HCT116 (cell line): Measurements from ENCODE around the gene KRTAP12-4. TPM values are rescaled to one million over a fixed set of nuclear protein-coding genes. Genes with fewer than 3 reads are reported as not detected.

Experiments used
- ATAC-seq: fragments of 200-7000 bp; cut with Tn5 transposase; 2 replicates; pipeline ENCODE4 v1.9.1; 2020; ENCODE audit warnings: mild to moderate bottlenecking, moderate library complexity
- BruUV-seq: library from RNA; stranded (reverse); fragments of 400-500 nt; replicated peaks from 2 replicates; lab custom pipeline; 2021; lab: Mats Ljungman, UMichigan
- CTCF ChIA-PET: fragments of 300-600 bp; sonication (Branson Sonifier 250); formaldehyde crosslinking; loops from one replicate; lab custom pipeline; 2021; ENCODE audit warnings: antibody characterized with exemption; lab: Charles Lee
- POLR2A ChIA-PET: fragments of 300-600, 350-600 bp; sonication (Branson Sonifier 250); formaldehyde crosslinking; loops from one replicate; lab custom pipeline; 2021; ENCODE audit warnings: antibody characterized with exemption; lab: Charles Lee
- RAD21 ChIA-PET, 2 experiments: fragments of 300-600 bp; sonication (Branson Sonifier 250); formaldehyde crosslinking; loops; one replicate each; lab custom pipeline; 2023; ENCODE audit warnings: low total read pairs in 2 of 2; ENCODE audit not compliant: uncharacterized antibody in 2 of 2, unreplicated experiment in 2 of 2, low non-redundant PET in 1 of 2; lab: Charles Lee
- DNase-seq: peaks from one replicate; pipeline ENCODE4 v3.0.0-alpha.2; 2010; ENCODE audit warnings: low read depth, low spot score
- H2AFZ ChIP-seq: fragments of 200-600 bp; shearing (Covaris generic), sonication (generic); 2 replicates; pipeline ENCODE4 v1.6.1; 2017; ENCODE audit warnings: low read depth, mixed run types, mixed read lengths, antibody characterized with exemption, low read length; ENCODE audit not compliant: poor library complexity, severe bottlenecking
- H3K27ac ChIP-seq: 2 replicates; pipeline ENCODE4 v1.5.1; 2012; ENCODE audit warnings: low read depth, low read length
- H3K27me3 ChIP-seq: fragments of 200-600 bp; sonication (generic); 2 replicates; pipeline ENCODE4 v1.6.1; 2016; ENCODE audit warnings: mixed run types, low read length, mixed read lengths; ENCODE audit not compliant: insufficient read depth
- H3K36me3 ChIP-seq, 2 experiments: fragments of 200-500 bp in 1 of 2; fragments of 200-600 bp in 1 of 2; sonication (Bioruptor generic) in 1 of 2; sonication (generic) in 1 of 2; 2 replicates each; pipeline versions ENCODE4 v1.5.1 to v1.6.1; 2014 to 2016; ENCODE audit warnings: low read length in 2 of 2, inconsistent platforms in 1 of 2, mixed read lengths in 1 of 2, mixed run types in 1 of 2; ENCODE audit not compliant: insufficient read depth in 2 of 2, control insufficient read depth in 1 of 2
- H3K4me1 ChIP-seq, 2 experiments: fragments of 200-600 bp in 1 of 2; sonication (generic) in 1 of 2; 2 replicates each; pipeline versions ENCODE4 v1.5.1 to v1.6.1; 2012 to 2017; ENCODE audit warnings: low read length in 2 of 2, inconsistent platforms in 1 of 2, mild to moderate bottlenecking in 1 of 2, mixed read lengths in 1 of 2, mixed run types in 1 of 2, moderate library complexity in 1 of 2; ENCODE audit not compliant: insufficient read depth in 2 of 2, control insufficient read depth in 1 of 2
- H3K4me2 ChIP-seq: fragments of 200-600 bp; sonication (generic); 2 replicates; pipeline ENCODE4 v1.6.1; 2017; ENCODE audit warnings: mixed run types, low read length, mixed read lengths
- H3K4me3 ChIP-seq, 2 experiments: fragments of 200-600 bp in 1 of 2; sonication (generic) in 1 of 2; replicated peaks in 1 of 2; 2 replicates each; pipeline ENCODE4 v1.5.1; 2011 to 2016; ENCODE audit warnings: low read length in 2 of 2, control low read depth in 1 of 2, low read depth in 1 of 2, mild to moderate bottlenecking in 1 of 2, mixed read lengths in 1 of 2, mixed run types in 1 of 2
- H3K79me2 ChIP-seq: fragments of 200-600 bp; sonication (generic); 2 replicates; pipeline ENCODE4 v1.6.1; 2017; ENCODE audit warnings: mild to moderate bottlenecking, mixed run types, low read length, moderate library complexity, mixed read lengths; ENCODE audit not compliant: insufficient read depth
- H3K9ac ChIP-seq: fragments of 200-600 bp; sonication (generic); 2 replicates; pipeline ENCODE4 v1.6.1; 2016; ENCODE audit warnings: low read length, mixed read lengths
- H3K9me2 ChIP-seq: fragments of 200-600 bp; sonication (generic), shearing (Covaris generic); 2 replicates; pipeline ENCODE4 v1.6.1; 2017; ENCODE audit warnings: mixed run types, mild to moderate bottlenecking, moderate library complexity; ENCODE audit not compliant: insufficient read depth
- H3K9me3 ChIP-seq, 2 experiments: fragments of 200-500 bp in 1 of 2; fragments of 200-600 bp in 1 of 2; sonication (Bioruptor generic) in 1 of 2; sonication (generic) in 1 of 2; 2 replicates each; pipeline ENCODE4 v1.6.1; 2014 to 2017; ENCODE audit warnings: low read length in 2 of 2, mixed read lengths in 2 of 2, inconsistent platforms in 1 of 2, low read depth in 1 of 2, mild to moderate bottlenecking in 1 of 2, mixed run types in 1 of 2, moderate library complexity in 1 of 2; ENCODE audit not compliant: control insufficient read depth in 1 of 2, insufficient read depth in 1 of 2
- H4K20me1 ChIP-seq: fragments of 200-600 bp; sonication (generic), shearing (Covaris generic); 2 replicates; pipeline ENCODE4 v1.6.1; 2017; ENCODE audit warnings: mixed run types, mild to moderate bottlenecking, moderate library complexity; ENCODE audit not compliant: insufficient read depth
- CBX3 ChIP-seq: IDR thresholded peaks from 2 replicates; pipeline ENCODE4 v1.6.1; 2012; ENCODE audit warnings: low read depth
- EGR1 ChIP-seq: IDR thresholded peaks from 2 replicates; pipeline ENCODE4 v1.6.1; 2012; ENCODE audit warnings: low read depth
- EZH2phosphoT487 ChIP-seq: fragments of 200-600 bp; IDR thresholded peaks from 2 replicates; pipeline ENCODE4 v1.6.1; 2018; ENCODE audit warnings: antibody characterized with exemption, borderline replicate concordance
- POLR2A ChIP-seq: IDR thresholded peaks from 2 replicates; pipeline ENCODE4 v1.7.0; 2011; ENCODE audit warnings: borderline replicate concordance; ENCODE audit not compliant: insufficient read depth, insufficient read length; ENCODE audit errors: extremely low read depth
- TCF7L2 ChIP-seq: IDR thresholded peaks from 2 replicates; pipeline ENCODE4 v1.7.0; 2011; ENCODE audit warnings: borderline replicate concordance, inconsistent platforms; ENCODE audit not compliant: insufficient read depth, insufficient read length; ENCODE audit errors: extremely low read depth
- intact Hi-C: fragments of 100-400 bp; cut with micrococcal nuclease; formaldehyde crosslinking; loops from 2 replicates; pipeline ENCODE4 v1.10.0; 2022
- total RNA-seq: library from RNA; stranded (reverse); gene quantifications from one replicate; pipeline ENCODE4 v1.2.1, GENCODE V29; 2021; ENCODE audit not compliant: unreplicated experiment
- TF ChIP-seq, protein P1 (sequence below): IDR thresholded peaks from 2 replicates; pipeline ENCODE4 v1.6.1; 2012
- TF ChIP-seq, protein P2 (sequence below), 3 experiments: fragments of 200-600 bp in 1 of 3; sonication (generic) in 1 of 3; IDR thresholded peaks in 2 of 3; conservative IDR thresholded peaks in 1 of 3; 2 replicates each; pipeline ENCODE4 v1.5.1; 2012 to 2017; ENCODE audit warnings: low read depth in 2 of 3, low read length in 2 of 3, antibody characterized with exemption in 1 of 3, borderline replicate concordance in 1 of 3, control low read depth in 1 of 3, mild to moderate bottlenecking in 1 of 3, mixed read lengths in 1 of 3, mixed run types in 1 of 3, moderate library complexity in 1 of 3; ENCODE audit not compliant: insufficient read depth in 1 of 3
- TF ChIP-seq, protein P3 (sequence below): IDR thresholded peaks from 2 replicates; pipeline ENCODE4 v1.6.1; 2011; ENCODE audit warnings: mild to moderate bottlenecking, low read length, moderate library complexity; ENCODE audit not compliant: insufficient replicate concordance; ENCODE audit errors: extremely low read depth

KRTAP12-4 gene
- total RNA-seq, 1 experiment from 2014 or later = not detected

DNA sequence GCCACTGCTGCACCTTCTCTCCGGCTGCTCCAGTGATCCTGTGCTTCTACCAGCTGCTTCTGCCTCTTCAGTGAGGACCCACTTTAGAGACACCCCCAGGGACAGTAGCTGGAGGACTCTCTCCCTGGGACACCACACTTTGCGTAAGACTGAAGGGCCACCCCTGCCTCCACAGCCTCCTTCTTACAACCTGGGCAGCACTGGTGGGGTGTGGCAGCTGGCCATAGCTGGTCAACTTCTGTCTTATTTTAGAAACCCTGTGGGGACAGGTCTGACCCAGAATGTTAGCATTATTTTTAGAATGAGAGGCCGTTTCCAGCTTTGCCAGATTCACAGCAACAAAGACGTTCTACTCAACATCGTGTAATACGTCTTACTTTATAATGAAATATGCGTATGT is 28.7 kb downstream of the KRTAP12-4 start (continued):
- TF ChIP-seq, protein P1, sequence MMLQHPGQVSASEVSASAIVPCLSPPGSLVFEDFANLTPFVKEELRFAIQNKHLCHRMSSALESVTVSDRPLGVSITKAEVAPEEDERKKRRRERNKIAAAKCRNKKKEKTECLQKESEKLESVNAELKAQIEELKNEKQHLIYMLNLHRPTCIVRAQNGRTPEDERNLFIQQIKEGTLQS = no peak
- TF ChIP-seq POLR2A (no peak), EGR1 (no peak)
- TF ChIP-seq, protein P2, sequence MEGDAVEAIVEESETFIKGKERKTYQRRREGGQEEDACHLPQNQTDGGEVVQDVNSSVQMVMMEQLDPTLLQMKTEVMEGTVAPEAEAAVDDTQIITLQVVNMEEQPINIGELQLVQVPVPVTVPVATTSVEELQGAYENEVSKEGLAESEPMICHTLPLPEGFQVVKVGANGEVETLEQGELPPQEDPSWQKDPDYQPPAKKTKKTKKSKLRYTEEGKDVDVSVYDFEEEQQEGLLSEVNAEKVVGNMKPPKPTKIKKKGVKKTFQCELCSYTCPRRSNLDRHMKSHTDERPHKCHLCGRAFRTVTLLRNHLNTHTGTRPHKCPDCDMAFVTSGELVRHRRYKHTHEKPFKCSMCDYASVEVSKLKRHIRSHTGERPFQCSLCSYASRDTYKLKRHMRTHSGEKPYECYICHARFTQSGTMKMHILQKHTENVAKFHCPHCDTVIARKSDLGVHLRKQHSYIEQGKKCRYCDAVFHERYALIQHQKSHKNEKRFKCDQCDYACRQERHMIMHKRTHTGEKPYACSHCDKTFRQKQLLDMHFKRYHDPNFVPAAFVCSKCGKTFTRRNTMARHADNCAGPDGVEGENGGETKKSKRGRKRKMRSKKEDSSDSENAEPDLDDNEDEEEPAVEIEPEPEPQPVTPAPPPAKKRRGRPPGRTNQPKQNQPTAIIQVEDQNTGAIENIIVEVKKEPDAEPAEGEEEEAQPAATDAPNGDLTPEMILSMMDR (IDR thresholded peaks at IDR 0.05 in 2 of 3, conservative IDR thresholded peaks at IDR 0.05 in 1 of 3; ENCODE audit: borderline replicate concordance in 1 of 3, insufficient read depth in 1 of 3, low read depth in 2 of 3, low read length in 2 of 3) = no peak

DNA sequence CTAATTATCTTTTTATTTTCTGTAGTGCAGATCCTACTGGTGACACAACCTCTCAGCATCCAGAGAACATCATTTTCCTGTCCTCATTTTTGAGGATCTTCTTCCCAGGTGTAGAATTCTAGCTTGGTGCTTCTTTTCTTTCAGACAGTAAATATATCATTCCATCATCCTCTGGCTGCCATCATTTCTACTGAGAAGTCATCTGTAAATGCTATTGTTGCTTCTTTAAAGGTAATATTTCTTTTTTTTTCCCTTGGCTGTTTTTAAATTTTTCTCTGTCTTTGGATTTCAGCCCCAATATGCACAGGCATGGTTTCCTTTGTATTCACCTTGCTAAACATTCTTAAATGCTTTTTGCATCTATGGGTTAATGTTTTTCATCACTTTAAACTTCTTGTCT is 30.9 kb downstream of the KRTAP12-4 start:
- no TSS peak for BruUV-seq
- Histone ChIP-seq H3K27me3 (no peaks in the 10 kb centered on the region), H3K4me1 (no peaks in the 10 kb centered on the region), H3K9me2 (no peaks in the 10 kb centered on the region), H2AFZ (no peak overlapping the region), H3K9ac (no peak overlapping the region), H3K4me2 (no peak overlapping the region), H4K20me1 (no peaks in the 10 kb centered on the region), H3K27ac (no peak overlapping the region), H3K79me2 (no peaks in the 10 kb centered on the region), H3K4me3 (no peak overlapping the region), H3K9me3 (peaks cover 13 to 36% of the 10 kb centered on the region in 2 experiments), H3K36me3 (no peaks in the 10 kb centered on the region)
- peak; percentile 1 for DNase-seq
- no peak for ATAC-seq
- intact Hi-C loops = no loop called here
- no peak for TF ChIP-seq EZH2phosphoT487
- TF ChIP-seq, protein P3, sequence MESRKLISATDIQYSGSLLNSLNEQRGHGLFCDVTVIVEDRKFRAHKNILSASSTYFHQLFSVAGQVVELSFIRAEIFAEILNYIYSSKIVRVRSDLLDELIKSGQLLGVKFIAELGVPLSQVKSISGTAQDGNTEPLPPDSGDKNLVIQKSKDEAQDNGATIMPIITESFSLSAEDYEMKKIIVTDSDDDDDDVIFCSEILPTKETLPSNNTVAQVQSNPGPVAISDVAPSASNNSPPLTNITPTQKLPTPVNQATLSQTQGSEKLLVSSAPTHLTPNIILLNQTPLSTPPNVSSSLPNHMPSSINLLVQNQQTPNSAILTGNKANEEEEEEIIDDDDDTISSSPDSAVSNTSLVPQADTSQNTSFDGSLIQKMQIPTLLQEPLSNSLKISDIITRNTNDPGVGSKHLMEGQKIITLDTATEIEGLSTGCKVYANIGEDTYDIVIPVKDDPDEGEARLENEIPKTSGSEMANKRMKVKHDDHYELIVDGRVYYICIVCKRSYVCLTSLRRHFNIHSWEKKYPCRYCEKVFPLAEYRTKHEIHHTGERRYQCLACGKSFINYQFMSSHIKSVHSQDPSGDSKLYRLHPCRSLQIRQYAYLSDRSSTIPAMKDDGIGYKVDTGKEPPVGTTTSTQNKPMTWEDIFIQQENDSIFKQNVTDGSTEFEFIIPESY = no peak
- TF ChIP-seq CBX3 = 0 out of 2 replicates have a peak, but pooled peaks have one; percentile 17
- no peak for TF ChIP-seq TCF7L2
- ChIA-PET CTCF (no interaction called here), POLR2A (no interaction called here), RAD21 (no interaction called here)
